Neural progenitor cell (in vitro differentiated cells): ENCODE results near the gene RRAGD.

Source experiments
- EZH2 ChIP-seq: fragments of 200-600 bp; sonication (generic); IDR thresholded peaks from 2 replicates; pipeline ENCODE4 v1.6.1; 2017; ENCODE audit warnings: antibody characterized with exemption, mild to moderate bottlenecking, moderate library complexity
- EZH2phosphoT487 ChIP-seq: fragments of 200-600 bp; sonication (generic); IDR thresholded peaks from 2 replicates; pipeline ENCODE4 v1.6.1; 2017; ENCODE audit warnings: antibody characterized with exemption
- TF ChIP-seq, protein P1 (sequence below): fragments of 200-600 bp; sonication (generic); IDR thresholded peaks from 2 replicates; pipeline ENCODE4 v1.5.1; 2017; ENCODE audit warnings: antibody characterized with exemption, mild to moderate bottlenecking

DNA sequence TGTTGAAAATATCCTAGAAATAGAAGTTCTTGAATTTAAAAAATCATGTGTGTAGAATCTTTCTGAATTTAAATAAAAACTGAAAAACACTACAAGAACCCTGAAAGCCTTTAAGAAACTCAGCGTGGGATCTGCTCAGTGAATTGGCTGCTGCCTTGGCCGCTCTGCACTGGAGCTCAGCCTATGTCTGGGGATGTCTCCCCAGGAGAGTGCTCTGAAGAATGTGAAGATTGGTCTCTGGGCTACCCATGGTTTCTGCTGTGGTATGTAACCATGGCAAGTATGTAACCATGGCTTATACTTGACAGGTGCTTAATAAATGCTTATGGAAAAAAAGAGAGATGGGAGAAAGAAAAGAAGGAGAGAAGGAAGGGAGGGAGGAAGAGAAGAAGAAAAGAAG, 3.1 kb upstream of the RRAGD start:
- TF ChIP-seq, protein P1, sequence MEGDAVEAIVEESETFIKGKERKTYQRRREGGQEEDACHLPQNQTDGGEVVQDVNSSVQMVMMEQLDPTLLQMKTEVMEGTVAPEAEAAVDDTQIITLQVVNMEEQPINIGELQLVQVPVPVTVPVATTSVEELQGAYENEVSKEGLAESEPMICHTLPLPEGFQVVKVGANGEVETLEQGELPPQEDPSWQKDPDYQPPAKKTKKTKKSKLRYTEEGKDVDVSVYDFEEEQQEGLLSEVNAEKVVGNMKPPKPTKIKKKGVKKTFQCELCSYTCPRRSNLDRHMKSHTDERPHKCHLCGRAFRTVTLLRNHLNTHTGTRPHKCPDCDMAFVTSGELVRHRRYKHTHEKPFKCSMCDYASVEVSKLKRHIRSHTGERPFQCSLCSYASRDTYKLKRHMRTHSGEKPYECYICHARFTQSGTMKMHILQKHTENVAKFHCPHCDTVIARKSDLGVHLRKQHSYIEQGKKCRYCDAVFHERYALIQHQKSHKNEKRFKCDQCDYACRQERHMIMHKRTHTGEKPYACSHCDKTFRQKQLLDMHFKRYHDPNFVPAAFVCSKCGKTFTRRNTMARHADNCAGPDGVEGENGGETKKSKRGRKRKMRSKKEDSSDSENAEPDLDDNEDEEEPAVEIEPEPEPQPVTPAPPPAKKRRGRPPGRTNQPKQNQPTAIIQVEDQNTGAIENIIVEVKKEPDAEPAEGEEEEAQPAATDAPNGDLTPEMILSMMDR: no peak
- TF ChIP-seq EZH2 (no peak), EZH2phosphoT487 (no peak)
